SIG-M5 treated with dmso at 0.1 percent for 504 hours (cell line): ENCODE results near the gene INSYN2B.

Experiments
- DNase-seq: peaks from one replicate; lab custom pipeline; 2025; ENCODE audit not compliant: unreplicated experiment; lab: John Stamatoyannopoulos, UW

The INSYN2B gene

DNA sequence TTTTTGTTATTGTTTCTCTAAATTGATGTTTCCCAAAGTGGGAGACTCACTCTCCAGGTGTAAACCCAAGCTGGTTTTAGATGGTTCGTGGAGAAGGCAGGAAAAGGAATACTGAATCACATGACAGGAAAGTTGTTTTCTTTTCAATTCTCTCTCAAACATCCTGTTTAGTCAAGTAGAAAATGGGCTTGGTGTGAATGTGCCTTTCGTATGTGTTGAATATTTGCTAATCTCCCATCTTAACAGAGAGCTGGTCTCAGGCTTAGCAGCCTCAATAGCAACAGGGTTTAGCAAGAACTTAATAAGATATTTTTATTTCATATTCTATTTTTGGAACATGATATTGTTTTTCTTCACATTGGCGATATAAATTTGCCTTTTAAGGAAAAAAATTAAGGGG, 119.7 kb downstream of the INSYN2B start:
- no peak for DNase-seq

- DNase-seq = peak; percentile 16
Measured at GRCh38 chr5:169856571-169856970, 123.7 kb downstream of the INSYN2B start.

DNA sequence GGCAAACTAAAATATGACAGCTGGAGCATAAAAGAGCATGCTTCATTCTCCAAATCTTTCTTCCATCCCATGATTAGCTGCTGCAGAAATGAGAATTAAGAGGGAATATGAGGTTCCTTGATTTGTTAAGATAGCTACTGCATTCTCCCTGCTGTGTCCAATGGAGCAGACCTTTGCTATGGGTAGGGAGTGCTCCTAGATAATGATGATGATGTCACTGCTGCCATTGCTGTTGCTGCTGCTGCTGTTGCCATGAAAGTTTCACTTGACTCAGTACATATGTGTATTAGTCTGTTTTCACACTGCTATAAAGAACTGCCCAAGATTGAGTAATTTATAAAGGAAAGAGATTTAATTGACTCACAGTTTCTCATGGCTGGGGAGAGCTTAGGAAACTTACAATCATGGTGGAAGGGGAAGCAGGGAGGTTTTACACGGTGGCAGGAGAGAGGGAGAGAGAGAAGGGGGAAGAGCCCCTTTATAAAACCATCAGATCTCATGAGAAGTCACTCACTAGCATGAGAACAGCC, 128.9 kb downstream of the INSYN2B start:
- DNase-seq = no peak

GRCh38 chr5:169850409-169850808, 129.9 kb downstream of the INSYN2B start:
- DNase-seq = no peak

DNA sequence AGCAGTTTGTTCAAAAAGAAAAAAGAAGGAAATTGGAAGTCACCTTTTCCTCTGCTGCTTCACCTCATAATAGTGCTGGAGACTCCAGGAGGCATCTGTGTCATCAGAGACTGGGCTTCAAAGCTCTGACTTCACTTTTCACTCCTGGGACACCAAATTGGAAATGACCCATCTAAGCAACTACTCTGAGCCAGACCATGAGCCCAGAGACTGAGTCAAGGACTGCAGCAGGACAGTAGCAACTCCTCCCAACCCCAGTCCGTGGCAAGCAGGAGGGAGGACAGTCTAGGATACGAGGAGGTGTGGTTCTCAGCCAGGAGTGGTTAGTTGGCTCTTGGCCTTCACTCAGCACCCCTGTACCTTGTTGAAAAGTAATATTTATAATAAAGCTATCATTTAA, 131.5 kb downstream of the INSYN2B start:
- DNase-seq = no peak

DNA sequence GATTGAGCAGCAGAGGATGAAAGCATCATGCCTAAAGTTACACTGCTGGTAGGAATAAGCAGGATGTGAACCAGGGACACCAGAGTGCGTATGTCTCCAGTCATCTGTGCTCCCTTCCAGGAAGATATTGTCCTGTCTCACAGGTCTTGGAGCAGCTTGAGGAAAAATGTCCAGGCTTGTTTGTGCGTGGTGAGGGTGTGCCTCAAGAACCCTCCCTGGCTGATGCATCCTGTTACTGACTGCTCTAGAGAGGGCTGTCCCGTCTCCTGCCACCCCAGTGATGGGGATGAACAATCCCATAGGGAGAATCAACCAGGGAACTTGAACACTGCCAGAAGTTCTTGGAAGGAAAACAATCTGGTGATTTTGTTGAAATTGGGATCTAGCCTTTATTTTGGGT, 132.0 kb downstream of the INSYN2B start:
- DNase-seq = no peak

- no peak for DNase-seq
Measured at GRCh38 chr5:169847519-169847918, 132.8 kb downstream of the INSYN2B start.

GRCh38 chr5:169842699-169843098, 137.6 kb downstream of the INSYN2B start:
- DNase-seq = no peak

GRCh38 chr5:169840405-169840804, 139.9 kb downstream of the INSYN2B start:
- DNase-seq = no peak

DNA sequence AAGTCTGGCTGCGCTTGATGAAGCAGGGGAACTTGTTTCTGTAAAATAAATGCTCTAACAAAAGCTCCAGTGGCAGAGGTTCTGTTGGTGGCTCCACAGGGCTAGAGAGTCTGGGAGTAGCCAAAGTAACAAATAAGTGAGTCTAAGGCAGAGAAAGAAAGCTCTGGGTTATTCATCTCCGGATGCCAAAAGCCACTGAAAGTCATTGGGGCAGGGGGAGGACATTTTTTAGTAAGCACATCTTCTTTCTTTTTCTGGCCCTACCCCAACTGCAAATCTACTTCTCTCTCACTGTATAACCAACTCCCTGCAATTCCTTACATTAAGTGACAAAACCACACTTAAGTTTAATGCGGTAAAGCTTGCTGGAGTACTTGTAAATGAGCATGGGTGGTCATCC, 141.6 kb downstream of the INSYN2B start:
- DNase-seq = no peak

DNA sequence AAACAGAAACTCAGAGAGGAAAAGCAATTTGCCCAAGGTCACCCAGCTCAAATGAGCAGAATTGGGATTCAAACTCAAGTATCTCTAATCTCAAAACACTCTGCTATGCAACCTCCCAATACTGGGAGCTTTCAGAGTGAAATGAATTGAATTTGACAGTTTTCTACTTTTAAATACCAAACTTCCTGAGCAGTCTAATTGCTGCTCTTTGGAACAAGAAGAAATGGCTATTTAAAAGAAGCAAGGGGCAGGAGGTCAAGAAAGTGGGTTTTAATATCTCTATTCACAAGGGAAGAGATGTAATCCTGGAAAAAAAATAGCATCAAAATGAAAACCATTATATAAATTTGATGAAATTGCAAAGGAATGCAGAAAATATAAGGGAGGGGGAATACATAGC, 142.6 kb downstream of the INSYN2B start:
- no peak for DNase-seq

DNA sequence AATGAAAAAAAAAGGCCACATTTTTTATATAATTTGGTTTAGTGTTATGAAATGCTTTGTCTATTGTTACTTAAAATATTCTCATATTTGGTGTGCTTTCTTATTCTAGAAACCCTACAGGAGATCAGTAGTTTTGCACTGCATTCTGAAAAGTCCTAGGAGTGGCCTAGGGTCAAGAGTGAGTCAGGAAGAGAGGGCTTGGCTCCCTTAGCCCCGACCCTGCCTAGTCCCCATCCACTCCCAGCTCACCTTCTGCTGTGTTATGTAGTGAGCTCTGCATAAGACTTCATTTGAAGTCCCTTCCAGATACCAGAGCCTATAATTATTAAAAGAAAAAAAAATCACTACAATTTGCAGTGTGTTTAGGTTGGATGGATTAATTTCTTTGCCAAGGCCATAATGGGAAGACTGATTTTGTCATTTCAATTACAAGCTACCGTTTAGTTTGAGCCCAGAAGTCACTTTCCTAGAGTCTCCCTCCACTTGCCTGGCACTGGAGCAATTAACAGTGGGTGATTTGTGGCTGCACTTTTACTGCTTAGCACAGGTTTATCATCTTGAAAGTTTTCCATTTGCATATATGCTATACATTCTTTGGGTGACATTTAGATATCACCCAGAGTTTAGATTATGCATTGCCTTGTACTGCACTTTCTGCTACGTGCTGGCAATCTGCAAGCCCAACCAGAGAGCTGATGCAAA, 143.3 kb downstream of the INSYN2B start:
- no peak for DNase-seq

GRCh38 chr5:169834540-169834939, 145.8 kb downstream of the INSYN2B start:
- DNase-seq = peak; percentile 17

DNA sequence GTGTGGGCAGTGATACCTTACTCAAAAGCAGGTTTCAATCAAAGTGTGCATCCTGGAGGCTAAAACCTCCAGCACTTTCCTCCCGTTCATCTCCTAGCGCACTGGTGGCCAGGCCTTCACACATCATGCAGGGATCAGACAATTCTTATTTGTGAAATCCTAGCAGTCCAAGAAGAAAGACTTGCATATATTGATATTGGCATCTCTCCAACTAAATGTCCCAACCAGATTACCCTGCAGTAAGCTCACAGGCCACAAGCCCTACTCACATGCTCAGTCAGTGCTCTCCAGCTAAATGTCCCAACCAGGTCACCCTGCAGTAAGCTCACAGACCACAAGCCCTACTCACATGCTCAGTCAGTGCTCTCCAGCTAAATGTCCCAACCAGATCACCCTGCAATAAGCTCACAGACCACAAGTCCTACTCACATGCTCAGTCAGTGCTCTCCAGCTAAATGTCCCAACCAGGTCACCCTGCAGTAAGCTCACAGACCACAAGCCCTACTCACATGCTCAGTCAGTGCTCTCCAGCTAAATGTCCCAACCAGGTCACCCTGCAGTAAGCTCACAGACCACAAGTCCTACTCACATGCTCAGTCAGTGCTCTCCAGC, 146.5 kb downstream of the INSYN2B start:
- peak; percentile 51 for DNase-seq

DNA sequence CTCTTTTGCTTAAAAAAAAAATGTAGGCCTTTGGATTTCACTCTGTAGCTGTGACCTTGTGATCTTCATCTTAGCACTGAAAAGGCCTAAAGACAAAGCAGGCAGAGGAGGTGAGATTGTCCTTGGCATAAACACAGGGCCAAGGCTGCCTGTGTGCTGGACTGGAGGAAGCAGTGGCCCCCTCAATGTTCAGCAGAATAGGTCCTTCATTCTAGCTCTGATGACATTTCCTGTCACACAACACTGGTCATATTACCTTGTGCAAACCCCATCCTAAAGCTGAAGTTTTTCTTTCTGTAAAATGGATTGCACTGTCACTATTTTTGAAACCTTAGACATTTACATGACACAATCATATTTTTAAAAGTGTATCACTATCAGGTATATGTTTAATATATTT, 147.4 kb downstream of the INSYN2B start:
- DNase-seq = no peak

GRCh38 chr5:169832304-169832703, 148.0 kb downstream of the INSYN2B start:
- no peak for DNase-seq

GRCh38 chr5:169831331-169831730, 149.0 kb downstream of the INSYN2B start:
- DNase-seq = no peak

DNA sequence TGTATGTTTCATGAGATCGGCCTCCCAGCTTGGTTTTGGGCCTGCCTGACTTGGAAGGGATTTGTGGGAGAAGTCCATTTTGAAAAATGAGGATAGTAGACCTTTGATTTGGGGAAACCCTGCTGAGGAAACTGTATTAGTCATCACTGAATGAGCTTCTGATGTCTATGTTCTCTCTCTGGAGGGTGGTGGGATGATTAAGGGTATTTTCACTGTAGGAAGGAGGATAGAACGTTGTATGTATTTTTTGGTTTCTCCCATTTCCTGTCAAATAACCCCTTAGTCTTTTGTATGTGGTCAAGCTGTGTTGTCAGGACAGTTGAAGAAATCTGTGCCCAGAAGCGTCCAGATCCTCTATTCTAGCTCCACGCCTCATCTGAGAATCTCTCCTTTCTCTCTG, 151.9 kb downstream of the INSYN2B start:
- no peak for DNase-seq

DNA sequence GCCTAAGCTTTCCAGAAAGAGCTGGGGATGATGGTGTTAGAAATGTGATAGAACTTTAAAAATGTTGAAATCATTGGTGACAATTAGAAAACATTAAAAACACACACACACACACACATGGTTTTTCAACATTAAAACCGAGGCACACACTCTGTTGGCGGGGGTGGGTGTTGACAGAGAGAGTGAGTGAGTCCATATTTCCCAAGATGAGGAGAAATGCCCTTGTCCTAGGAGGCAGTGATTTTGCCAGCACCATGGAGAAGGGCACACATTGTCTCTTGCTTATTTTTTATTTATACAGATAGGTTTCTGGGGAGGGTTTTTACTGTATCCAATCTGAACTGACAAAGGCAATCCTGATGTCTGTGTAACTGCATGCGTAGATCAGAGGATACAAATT, 152.5 kb downstream of the INSYN2B start:
- no peak for DNase-seq

DNA sequence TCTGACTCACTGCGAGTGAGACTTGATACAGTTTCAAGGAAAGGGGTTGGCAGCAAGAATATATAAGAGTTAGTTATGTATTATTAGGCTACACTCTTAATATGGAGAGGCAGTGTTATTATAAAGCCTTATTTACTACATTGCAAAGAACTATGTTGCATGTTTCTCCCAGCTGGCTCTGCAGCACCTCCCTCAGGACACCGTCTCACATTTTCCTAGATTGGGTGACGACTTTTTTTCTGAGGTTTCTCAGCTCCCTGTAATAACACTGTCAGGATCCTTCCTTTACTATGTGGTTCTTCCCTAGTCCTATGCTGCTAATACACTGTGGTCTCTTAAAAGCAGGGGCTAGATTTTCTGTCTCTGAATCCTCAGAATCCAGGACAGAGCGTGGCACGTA, 153.7 kb downstream of the INSYN2B start:
- DNase-seq = no peak

DNA sequence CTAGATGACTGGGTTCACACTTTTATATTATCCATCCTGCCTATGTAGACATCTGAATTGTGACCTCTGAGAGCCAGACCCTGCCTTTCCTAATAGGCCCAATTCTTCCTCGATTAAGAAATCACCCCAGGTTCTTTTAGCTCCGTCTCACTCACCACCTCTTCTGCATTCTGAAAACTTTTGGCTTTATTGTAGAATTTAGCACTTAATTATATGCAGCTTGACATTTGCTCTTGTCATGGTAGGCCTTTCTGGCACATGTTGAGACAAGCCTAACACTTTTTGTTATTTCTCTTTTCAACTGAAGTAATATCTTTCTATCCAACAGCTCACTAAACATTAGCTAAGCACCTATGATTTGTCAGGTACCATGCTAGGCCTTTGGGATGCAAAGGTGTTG, 163.3 kb downstream of the INSYN2B start:
- DNase-seq = no peak

DNA sequence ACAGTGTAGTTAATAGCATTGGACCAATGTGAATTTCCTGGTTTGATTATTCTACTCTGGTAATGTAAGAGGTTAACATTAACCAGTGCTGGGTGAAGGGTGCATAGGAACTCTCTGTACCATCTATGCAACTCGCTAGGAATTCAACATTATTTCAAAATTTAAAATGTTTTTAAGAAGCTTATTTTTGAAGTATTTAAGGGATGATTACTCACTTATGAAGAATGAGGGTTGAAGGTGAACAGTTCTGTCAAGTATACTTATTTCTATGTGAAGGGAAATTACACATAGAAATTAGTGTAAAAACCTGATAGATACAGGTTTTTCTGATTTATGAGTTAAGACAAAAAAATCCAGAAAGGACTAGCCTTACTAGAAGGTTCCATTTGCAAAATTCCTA, 165.8 kb downstream of the INSYN2B start:
- DNase-seq = no peak
